ENCODE results near the gene AGBL4.

- TF ChIP-seq, protein P1, sequence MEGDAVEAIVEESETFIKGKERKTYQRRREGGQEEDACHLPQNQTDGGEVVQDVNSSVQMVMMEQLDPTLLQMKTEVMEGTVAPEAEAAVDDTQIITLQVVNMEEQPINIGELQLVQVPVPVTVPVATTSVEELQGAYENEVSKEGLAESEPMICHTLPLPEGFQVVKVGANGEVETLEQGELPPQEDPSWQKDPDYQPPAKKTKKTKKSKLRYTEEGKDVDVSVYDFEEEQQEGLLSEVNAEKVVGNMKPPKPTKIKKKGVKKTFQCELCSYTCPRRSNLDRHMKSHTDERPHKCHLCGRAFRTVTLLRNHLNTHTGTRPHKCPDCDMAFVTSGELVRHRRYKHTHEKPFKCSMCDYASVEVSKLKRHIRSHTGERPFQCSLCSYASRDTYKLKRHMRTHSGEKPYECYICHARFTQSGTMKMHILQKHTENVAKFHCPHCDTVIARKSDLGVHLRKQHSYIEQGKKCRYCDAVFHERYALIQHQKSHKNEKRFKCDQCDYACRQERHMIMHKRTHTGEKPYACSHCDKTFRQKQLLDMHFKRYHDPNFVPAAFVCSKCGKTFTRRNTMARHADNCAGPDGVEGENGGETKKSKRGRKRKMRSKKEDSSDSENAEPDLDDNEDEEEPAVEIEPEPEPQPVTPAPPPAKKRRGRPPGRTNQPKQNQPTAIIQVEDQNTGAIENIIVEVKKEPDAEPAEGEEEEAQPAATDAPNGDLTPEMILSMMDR (IDR thresholded peaks at IDR 0.05; ENCODE audit: borderline replicate concordance, extremely low read depth, low read length, poor library complexity, severe bottlenecking), result no peak
- TF ChIP-seq EZH2 (IDR thresholded peaks at IDR 0.05; ENCODE audit: borderline replicate concordance, low read depth, low read length, severe bottlenecking), result no peak
Observed at GRCh38 chr1:49435291-49435690, 588.5 kb downstream of the AGBL4 start.
